ENCODE results near the gene LRRC27. TPM values are rescaled to one million over a fixed set of nuclear protein-coding genes. Genes with fewer than 3 reads are reported as not detected.
A peak's percentile ranks its signal among the peaks of the same experiment; 100 is the strongest.
"Not testable (repeated sequence)": the region's sequence is repeated elsewhere in the genome, so short reads cannot be mapped to it uniquely, and the experiment has no call there.

Gene LRRC27
- polyA plus RNA-seq, 5 donors = 26.3 to 35.6 (median 33.5) TPM

- no peak for DNase-seq
Measured at GRCh38 chr10:132371641-132372081, 39.7 kb downstream of the LRRC27 start.

- no peak for DNase-seq
Measured at GRCh38 chr10:132372516-132373095, 40.6 kb downstream of the LRRC27 start.

GRCh38 chr10:132373241-132373955, 41.4 kb downstream of the LRRC27 start:
- DNase-seq = no peak

GRCh38 chr10:132374176-132374575, 42.2 kb downstream of the LRRC27 start:
- DNase-seq = no peak

GRCh38 chr10:132374612-132375011, 42.6 kb downstream of the LRRC27 start:
- DNase-seq = no peak

- no peak for DNase-seq
Measured at GRCh38 chr10:132375116-132375794, 43.3 kb downstream of the LRRC27 start.

GRCh38 chr10:132375795-132376297, 43.9 kb downstream of the LRRC27 start:
- DNase-seq = no peak

GRCh38 chr10:132376394-132376851, 44.4 kb downstream of the LRRC27 start:
- no peak for DNase-seq

- DNase-seq = no peak
Measured at GRCh38 chr10:132377326-132377725, 45.3 kb downstream of the LRRC27 start.

- not testable (repeated sequence) for DNase-seq
Measured at GRCh38 chr10:132379026-132379425, 47.0 kb downstream of the LRRC27 start.

- DNase-seq = not testable (repeated sequence)
Measured at GRCh38 chr10:132380986-132381385, 49.0 kb downstream of the LRRC27 start.

GRCh38 chr10:132381741-132382140, 49.7 kb downstream of the LRRC27 start:
- no peak for DNase-seq

- DNase-seq = no peak
Measured at GRCh38 chr10:132382231-132382922, 50.4 kb downstream of the LRRC27 start.

GRCh38 chr10:132383101-132383500, 51.1 kb downstream of the LRRC27 start:
- no peak for DNase-seq

GRCh38 chr10:132383751-132384196, 51.8 kb downstream of the LRRC27 start:
- no peak for DNase-seq

- no peak for DNase-seq
Measured at GRCh38 chr10:132384618-132385388, 52.8 kb downstream of the LRRC27 start.

GRCh38 chr10:132385389-132385667, 53.3 kb downstream of the LRRC27 start:
- DNase-seq = no peak

- no peak for DNase-seq
Measured at GRCh38 chr10:132385721-132386418, 53.9 kb downstream of the LRRC27 start.

- no peak for DNase-seq
Measured at GRCh38 chr10:132386419-132386831, 54.4 kb downstream of the LRRC27 start.

GRCh38 chr10:132386896-132387295, 54.9 kb downstream of the LRRC27 start:
- not testable (repeated sequence) for DNase-seq

- DNase-seq = peak in 1 of 2 donors; percentile 64
Measured at GRCh38 chr10:132387764-132388210, 55.8 kb downstream of the LRRC27 start.

Data from right lung (tissue), 5 donors.